H1 (cell line): ENCODE data around the gene ENPP6.
A peak's percentile ranks its signal among the peaks of the same experiment; 100 is the strongest.

Source experiments
- EZH2 ChIP-seq: fragments of 200-600 bp; sonication (generic); IDR thresholded peaks from 2 replicates; pipeline ENCODE4 v1.7.1; 2012; ENCODE audit warnings: low read depth, mild to moderate bottlenecking, moderate library complexity, low read length, inconsistent platforms; ENCODE audit not compliant: severe bottlenecking
- HDAC6 ChIP-seq: IDR thresholded peaks from one replicate; pipeline ENCODE4 v1.7.1; 2012; ENCODE audit warnings: low read depth, mild to moderate bottlenecking, inconsistent platforms, low read length, moderate library complexity
- JUND ChIP-seq: IDR thresholded peaks from 2 replicates; pipeline ENCODE4 v1.6.1; 2011; ENCODE audit warnings: mild to moderate bottlenecking, improper control_type of control experiment, low read length
- POLR2A ChIP-seq, 2 experiments: IDR thresholded peaks; 1 replicate in 1 of 2; 2 replicates in 1 of 2; pipeline ENCODE4 v1.6.1; 2011; ENCODE audit warnings: low read depth in 2 of 2, low read length in 2 of 2, mild to moderate bottlenecking in 2 of 2; ENCODE audit errors: control extremely low read depth in 1 of 2
- TF ChIP-seq, protein P1 (sequence below), 3 experiments: IDR thresholded peaks; 1 replicate in 2 of 3; 2 replicates in 1 of 3; pipeline versions ENCODE4 v1.5.1 to v1.6.1; 2011; ENCODE audit warnings: low read length in 3 of 3, mild to moderate bottlenecking in 3 of 3, inconsistent platforms in 2 of 3, low read depth in 1 of 3, moderate library complexity in 1 of 3; ENCODE audit not compliant: insufficient read depth in 1 of 3; ENCODE audit errors: control extremely low read depth in 1 of 3
- TF ChIP-seq, protein P2 (sequence below): IDR thresholded peaks from 2 replicates; pipeline ENCODE4 v1.6.1; 2012; ENCODE audit warnings: low read length, inconsistent platforms

DNA sequence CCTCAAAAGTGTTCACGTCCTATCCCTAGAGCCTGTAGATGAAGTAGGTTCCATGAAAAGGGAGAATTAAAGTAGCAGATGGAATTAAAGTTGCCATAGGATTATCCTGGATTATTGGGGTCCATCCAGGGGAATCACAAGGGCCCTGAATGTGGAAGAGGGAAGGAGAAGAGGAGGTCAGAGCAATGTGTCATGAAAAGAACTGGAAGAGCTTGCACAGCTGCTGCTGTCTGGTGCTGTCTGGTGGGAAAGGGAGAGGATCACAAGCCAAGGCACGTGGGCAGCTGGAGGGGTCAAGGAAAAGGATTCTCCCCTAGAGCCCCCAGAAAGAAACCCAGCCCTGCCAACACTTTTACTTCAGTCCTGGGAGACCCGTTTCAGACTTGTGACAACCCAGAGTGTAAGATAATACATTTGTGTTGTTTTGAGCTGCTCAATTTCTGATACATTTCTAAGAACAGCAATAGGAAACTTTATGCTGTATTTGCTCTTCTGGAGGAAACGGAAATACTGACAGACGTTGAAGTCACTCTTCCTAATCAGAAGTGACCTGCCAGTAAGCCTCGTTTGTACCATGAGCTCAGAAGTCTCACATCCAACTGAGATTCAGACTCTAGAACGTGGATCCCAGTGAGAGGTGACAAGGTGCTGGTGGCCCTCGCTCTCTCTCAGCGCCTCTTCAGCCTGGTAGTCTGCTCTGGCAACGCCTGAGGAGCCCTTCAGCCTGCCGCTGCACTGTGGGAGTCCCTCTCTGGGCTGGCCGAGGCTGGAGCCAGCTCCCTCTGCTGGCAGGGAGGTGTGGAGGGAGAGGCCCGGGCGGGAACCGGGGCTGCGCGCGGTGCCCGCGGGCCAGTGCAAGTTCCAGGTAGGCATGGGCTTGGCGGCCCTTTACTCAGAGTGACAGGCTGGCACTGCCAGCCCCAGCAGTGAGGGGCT lies 34.7 kb upstream of the ENPP6 start:
- TF ChIP-seq, protein P1, sequence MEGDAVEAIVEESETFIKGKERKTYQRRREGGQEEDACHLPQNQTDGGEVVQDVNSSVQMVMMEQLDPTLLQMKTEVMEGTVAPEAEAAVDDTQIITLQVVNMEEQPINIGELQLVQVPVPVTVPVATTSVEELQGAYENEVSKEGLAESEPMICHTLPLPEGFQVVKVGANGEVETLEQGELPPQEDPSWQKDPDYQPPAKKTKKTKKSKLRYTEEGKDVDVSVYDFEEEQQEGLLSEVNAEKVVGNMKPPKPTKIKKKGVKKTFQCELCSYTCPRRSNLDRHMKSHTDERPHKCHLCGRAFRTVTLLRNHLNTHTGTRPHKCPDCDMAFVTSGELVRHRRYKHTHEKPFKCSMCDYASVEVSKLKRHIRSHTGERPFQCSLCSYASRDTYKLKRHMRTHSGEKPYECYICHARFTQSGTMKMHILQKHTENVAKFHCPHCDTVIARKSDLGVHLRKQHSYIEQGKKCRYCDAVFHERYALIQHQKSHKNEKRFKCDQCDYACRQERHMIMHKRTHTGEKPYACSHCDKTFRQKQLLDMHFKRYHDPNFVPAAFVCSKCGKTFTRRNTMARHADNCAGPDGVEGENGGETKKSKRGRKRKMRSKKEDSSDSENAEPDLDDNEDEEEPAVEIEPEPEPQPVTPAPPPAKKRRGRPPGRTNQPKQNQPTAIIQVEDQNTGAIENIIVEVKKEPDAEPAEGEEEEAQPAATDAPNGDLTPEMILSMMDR (IDR thresholded peaks at IDR 0.05; ENCODE audit: control extremely low read depth in 1 of 3, insufficient read depth in 1 of 3, low read depth in 1 of 3, low read length in 3 of 3): peak in 1 of 3 experiments; percentile 26; a peak in 2 of 4 replicates
- TF ChIP-seq, protein P2, sequence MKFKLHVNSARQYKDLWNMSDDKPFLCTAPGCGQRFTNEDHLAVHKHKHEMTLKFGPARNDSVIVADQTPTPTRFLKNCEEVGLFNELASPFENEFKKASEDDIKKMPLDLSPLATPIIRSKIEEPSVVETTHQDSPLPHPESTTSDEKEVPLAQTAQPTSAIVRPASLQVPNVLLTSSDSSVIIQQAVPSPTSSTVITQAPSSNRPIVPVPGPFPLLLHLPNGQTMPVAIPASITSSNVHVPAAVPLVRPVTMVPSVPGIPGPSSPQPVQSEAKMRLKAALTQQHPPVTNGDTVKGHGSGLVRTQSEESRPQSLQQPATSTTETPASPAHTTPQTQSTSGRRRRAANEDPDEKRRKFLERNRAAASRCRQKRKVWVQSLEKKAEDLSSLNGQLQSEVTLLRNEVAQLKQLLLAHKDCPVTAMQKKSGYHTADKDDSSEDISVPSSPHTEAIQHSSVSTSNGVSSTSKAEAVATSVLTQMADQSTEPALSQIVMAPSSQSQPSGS: no peak
- TF ChIP-seq EZH2: no peak
- TF ChIP-seq HDAC6: no peak
- TF ChIP-seq JUND: no peak
- no peak for TF ChIP-seq POLR2A (IDR thresholded peaks at IDR 0.05; ENCODE audit: control extremely low read depth in 1 of 2, low read depth in 2 of 2, low read length in 2 of 2)
